Stimulated activated CD4-positive, alpha-beta T cell treated with anti-CD3 and anti-CD28 coated beads, Interleukin-2, amount 100 ng/mL, for 24 hours (primary cell): ENCODE results near the gene CLCN7.

Experiments used
- DNase-seq, 2 donors: peaks; one replicate each; pipeline ENCODE4 v3.0.0-alpha.2; 2020

CLCN7 gene

DNA sequence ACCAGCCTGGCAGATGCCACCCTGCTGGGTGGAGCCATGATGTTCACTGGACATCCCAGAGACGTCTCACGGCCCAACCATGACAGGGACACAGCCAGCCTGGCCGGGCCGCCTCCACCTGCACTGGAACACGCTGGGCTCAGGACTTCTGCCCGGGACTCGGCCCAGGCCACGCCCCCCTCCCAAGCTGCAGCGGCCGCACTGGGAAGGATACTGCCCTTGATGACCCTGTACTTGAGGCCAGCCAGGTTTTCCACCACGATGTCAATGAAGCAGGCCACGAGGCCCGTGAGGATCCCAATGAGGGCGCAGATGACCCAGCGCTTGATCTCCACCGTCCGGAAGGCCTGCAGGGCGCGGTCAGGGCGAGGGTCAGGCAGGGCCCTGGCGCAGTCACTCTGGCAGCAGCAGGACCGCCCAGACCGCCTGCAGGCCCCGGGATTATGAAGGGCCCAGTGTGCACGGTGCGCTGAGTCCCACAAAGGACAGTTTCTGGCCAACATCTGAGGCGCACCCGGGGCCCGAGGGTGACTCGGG lies 14.2 kb downstream of the CLCN7 start:
- no peak for DNase-seq

DNA sequence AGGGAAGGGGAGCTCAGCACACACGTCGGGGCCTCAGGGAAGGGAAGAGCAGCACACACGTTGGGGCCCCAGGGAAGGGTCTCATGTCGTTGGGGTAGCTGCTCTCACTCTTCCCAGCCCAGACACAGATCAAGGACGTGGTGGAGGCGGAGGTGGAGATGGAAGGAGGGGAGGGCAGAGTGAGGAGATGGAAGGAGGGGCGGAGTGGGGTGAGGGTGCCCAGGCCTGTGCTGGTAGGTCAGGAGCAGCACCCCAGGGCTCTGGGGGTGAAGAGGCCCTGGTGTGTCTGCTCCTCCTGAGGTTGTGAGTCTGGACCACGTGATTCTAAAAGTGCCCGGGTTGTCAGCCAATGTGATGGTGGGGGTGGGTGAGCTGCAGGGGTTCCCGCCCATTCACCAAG lies 14.9 kb downstream of the CLCN7 start:
- DNase-seq: no peak

GRCh38 chr16:1458977-1459341 lies 15.9 kb downstream of the CLCN7 start:
- no peak for DNase-seq

GRCh38 chr16:1458336-1458976 lies 16.4 kb downstream of the CLCN7 start:
- DNase-seq: peak; percentile 23 to 25

- DNase-seq: no peak
These were observed 17.2 kb downstream of the CLCN7 start for GRCh38 chr16:1457489-1458245.

DNA sequence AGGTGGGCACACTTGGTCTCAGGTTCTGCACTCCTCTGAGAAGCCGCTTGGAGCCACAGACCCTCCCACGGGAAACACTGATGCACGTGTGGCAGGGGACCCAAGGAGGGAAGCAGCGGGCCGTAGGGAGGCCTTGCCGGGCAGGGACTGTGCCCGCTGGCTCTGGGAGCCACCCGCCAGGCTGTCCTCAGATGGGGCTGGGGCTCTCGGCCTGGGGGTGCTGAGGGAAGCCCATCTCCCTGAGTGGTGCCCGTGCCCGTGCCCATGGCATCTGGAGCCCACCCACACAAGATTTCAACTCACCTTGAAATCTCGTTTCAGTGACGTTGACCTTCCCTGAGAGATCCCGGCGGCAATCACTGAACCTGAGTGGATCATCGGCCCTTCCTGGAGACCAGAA lies 17.9 kb downstream of the CLCN7 start:
- DNase-seq: no peak

GRCh38 chr16:1455190-1456171 lies 19.3 kb downstream of the CLCN7 start:
- DNase-seq: no peak

DNA sequence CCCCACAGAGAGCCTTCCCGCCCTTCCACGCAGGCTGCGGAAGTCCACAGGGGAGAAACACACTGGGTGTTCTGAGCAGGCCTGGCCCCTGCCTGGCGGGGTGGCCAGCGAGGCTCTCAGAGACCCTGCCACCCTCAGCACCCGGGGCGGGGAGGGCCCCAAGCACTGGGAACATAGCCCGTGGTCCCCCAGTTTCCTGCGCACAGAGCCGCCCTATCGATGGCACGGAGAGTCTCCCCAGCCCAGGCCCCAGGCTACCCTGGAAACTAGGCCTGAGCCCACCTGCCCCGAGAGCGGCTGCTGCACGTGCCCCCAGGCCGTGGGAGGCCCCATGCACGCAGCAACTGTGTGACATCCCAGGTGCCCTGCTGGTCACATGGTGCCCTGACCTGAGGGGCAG lies 20.3 kb downstream of the CLCN7 start:
- no peak for DNase-seq

GRCh38 chr16:1453316-1453715 lies 21.5 kb downstream of the CLCN7 start:
- DNase-seq: no peak

DNA sequence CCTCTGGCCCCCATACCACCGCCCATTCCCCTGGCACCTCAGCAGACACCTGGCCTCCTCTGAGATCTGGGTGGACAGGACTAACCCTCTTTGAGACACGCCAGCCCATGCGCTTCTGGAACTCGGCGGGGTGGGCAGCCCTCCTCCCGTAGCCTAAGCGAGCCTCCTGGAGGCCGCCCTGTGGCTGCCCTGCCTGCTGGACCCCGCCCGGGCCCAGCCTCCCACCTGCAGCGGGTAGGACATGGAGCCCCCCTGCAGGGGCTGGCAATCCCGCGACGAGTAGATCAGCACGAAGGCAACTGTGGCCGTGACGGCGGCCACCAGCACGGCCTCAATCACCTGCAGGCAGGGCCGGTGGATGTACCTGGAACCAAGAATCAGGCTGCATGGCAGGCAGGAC lies 22.3 kb downstream of the CLCN7 start:
- no peak for DNase-seq

GRCh38 chr16:1451702-1452392 lies 23.0 kb downstream of the CLCN7 start:
- DNase-seq: no peak

GRCh38 chr16:1450841-1451240 lies 24.0 kb downstream of the CLCN7 start:
- DNase-seq: no peak

- no peak for DNase-seq
These were observed 24.6 kb downstream of the CLCN7 start for GRCh38 chr16:1450218-1450617.

- DNase-seq: no peak
These were observed 25.5 kb downstream of the CLCN7 start for GRCh38 chr16:1449201-1449788.

- DNase-seq: no peak
These were observed 26.2 kb downstream of the CLCN7 start for GRCh38 chr16:1448536-1449116.

GRCh38 chr16:1447965-1448364 lies 26.9 kb downstream of the CLCN7 start:
- no peak for DNase-seq

- DNase-seq: no peak
These were observed 28.3 kb downstream of the CLCN7 start for GRCh38 chr16:1446296-1447080.

- DNase-seq: no peak
These were observed 29.2 kb downstream of the CLCN7 start for GRCh38 chr16:1445518-1446203.

DNA sequence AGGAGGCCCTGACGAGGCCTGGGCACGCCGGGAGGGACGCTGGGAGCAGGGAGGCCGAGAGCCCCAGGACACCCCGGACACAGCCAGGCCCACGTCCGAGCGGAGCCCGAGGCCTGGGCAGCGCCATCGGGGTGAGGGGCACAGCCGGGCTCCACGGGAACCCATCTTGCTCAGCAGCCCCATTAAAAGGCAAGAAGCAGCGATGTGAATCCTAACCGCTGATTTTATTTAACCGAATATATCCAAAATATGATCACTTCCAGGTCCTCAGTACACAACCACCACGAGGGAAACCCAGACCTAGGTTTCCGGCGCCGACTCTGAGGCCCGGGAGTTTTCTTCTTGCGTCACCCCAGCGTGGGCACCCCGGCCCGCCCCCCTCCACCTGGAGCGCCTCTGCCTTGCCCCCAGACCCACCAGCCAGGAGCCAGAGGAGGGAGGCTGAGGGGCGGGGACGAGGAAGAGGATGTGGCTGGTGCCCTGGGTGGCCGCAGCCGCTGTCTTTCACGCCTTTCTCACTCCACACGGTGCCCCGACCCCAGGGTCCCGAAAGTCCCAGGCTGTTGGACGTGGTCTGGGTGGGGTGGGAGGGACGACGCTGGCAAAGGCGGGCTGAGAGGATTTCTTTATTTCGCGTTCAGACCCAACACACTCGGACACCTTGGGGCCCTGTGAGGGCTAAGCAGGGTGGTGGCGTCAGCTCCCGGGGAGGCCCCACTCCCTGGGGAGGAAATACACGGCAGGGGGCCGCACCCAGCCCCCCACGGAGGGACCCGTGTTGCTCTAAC lies 29.9 kb downstream of the CLCN7 start:
- DNase-seq: no peak
